Upper lobe of right lung (tissue), 1 donor: ENCODE data around the gene SLC35F4. TPM values are rescaled to one million over a fixed set of nuclear protein-coding genes. Genes with fewer than 3 reads are reported as not detected.

Source experiments
- ATAC-seq: fragments of 200-7000 bp; cut with Tn5 transposase; one replicate; pipeline ENCODE4 v1.9.1; 2020; ENCODE audit warnings: mild to moderate bottlenecking, moderate library complexity
- DNase-seq: peaks from one replicate; pipeline ENCODE4 v3.0.0-alpha.2; 2020
- H3K27ac ChIP-seq: fragments of 200-600 bp; one replicate; pipeline ENCODE4 v1.8.0; 2022
- H3K27me3 ChIP-seq: fragments of 200-600 bp; one replicate; pipeline ENCODE4 v1.8.0; 2022; ENCODE audit warnings: mild to moderate bottlenecking
- H3K36me3 ChIP-seq: fragments of 200-600 bp; one replicate; pipeline ENCODE4 v1.8.0; 2022
- H3K4me1 ChIP-seq: fragments of 200-600 bp; one replicate; pipeline ENCODE4 v1.8.0; 2022
- H3K4me3 ChIP-seq: fragments of 200-600 bp; one replicate; pipeline ENCODE4 v1.8.0; 2022; ENCODE audit warnings: mild to moderate bottlenecking
- H3K9me3 ChIP-seq: fragments of 200-600 bp; one replicate; pipeline ENCODE4 v1.8.0; 2022
- CTCF ChIP-seq: fragments of 200-600 bp; IDR thresholded peaks from one replicate; pipeline ENCODE4 v1.8.0; 2022; ENCODE audit warnings: antibody characterized with exemption
- intact Hi-C: fragments of 100-400 bp; cut with DNase I; formaldehyde crosslinking; loops from one replicate; pipeline ENCODE4 v1.11.0; 2022
- total RNA-seq: library from RNA; stranded (reverse); fragmentation: NEBNext Ultra II Directional; extraction: Animal tissue kit (Norgen Biotek cat#: 25700); gene quantifications from one replicate; pipeline ENCODE4 v1.2.1, GENCODE V29; 2021
- donor health status: DM: no; HTN: yes; CAD: no; lungs with severe emphysema.

Gene SLC35F4
- total RNA-seq, 1 donor from 2014 or later, result not detected

GRCh38 chr14:57837267-57837666 lies 28.6 kb downstream of the SLC35F4 start:
- Histone ChIP-seq H3K36me3 (no peaks in the 10 kb centered on the region), H3K27me3 (no peaks in the 10 kb centered on the region), H3K4me3 (no peak overlapping the region), H3K4me1 (no peaks in the 10 kb centered on the region), H3K9me3 (no peaks in the 10 kb centered on the region), H3K27ac (no peak overlapping the region)
- intact Hi-C loops, result no loop called here
- no peak for TF ChIP-seq CTCF
- ATAC-seq, result no peak
- DNase-seq, result no peak

- ATAC-seq (no peak), DNase-seq (no peak)
- intact Hi-C loops, result no loop called here
- H3K27ac ChIP-seq, result no peak overlapping the region
- no peaks in the 10 kb centered on the region for H3K36me3 ChIP-seq
- H3K4me3 ChIP-seq, result no peak overlapping the region
- no peaks in the 10 kb centered on the region for H3K27me3 ChIP-seq
- no peaks in the 10 kb centered on the region for H3K9me3 ChIP-seq
- no peak for TF ChIP-seq CTCF
- no peaks in the 10 kb centered on the region for H3K4me1 ChIP-seq
Measured at GRCh38 chr14:57835766-57836165, 30.1 kb downstream of the SLC35F4 start.

GRCh38 chr14:57834961-57835360 lies 30.9 kb downstream of the SLC35F4 start:
- no peak for DNase-seq
- no peak for TF ChIP-seq CTCF
- no peak for ATAC-seq
- intact Hi-C loops, result no loop called here
- no peaks in the 10 kb centered on the region for H3K36me3 ChIP-seq
- no peaks in the 10 kb centered on the region for H3K4me1 ChIP-seq
- H3K27me3 ChIP-seq, result no peaks in the 10 kb centered on the region
- no peak overlapping the region for H3K4me3 ChIP-seq
- no peaks in the 10 kb centered on the region for H3K9me3 ChIP-seq
- no peak overlapping the region for H3K27ac ChIP-seq

GRCh38 chr14:57834001-57834598 lies 31.8 kb downstream of the SLC35F4 start:
- no peak for ATAC-seq

GRCh38 chr14:57833323-57833722 lies 32.6 kb downstream of the SLC35F4 start:
- intact Hi-C loops, result no loop called here
- DNase-seq, result no peak
- ATAC-seq, result no peak

More at GRCh38 chr14:57834001-57834598, 31.8 kb downstream of the SLC35F4 start:
- Histone ChIP-seq H3K36me3 (no peaks in the 10 kb centered on the region), H3K27me3 (no peaks in the 10 kb centered on the region), H3K9me3 (no peaks in the 10 kb centered on the region), H3K27ac (no peak overlapping the region), H3K4me3 (no peak overlapping the region), H3K4me1 (no peaks in the 10 kb centered on the region)
- no peak for DNase-seq
- TF ChIP-seq CTCF, result no peak
- intact Hi-C loops, result no loop called here

More at GRCh38 chr14:57833323-57833722, 32.6 kb downstream of the SLC35F4 start:
- no peak for TF ChIP-seq CTCF
- Histone ChIP-seq H3K36me3 (no peaks in the 10 kb centered on the region), H3K9me3 (no peaks in the 10 kb centered on the region), H3K4me1 (no peaks in the 10 kb centered on the region), H3K27ac (no peak overlapping the region), H3K4me3 (no peak overlapping the region), H3K27me3 (no peaks in the 10 kb centered on the region)
